GM20000 (cell line): ENCODE data around the gene NSMF.

ENCODE experiments used
- DNase-seq: peaks from one replicate; pipeline ENCODE4 v3.0.0; 2012; ENCODE audit warnings: low spot score
- CTCF ChIP-seq: IDR thresholded peaks from 2 replicates; pipeline ENCODE4 v1.5.1; 2012; ENCODE audit warnings: mild to moderate bottlenecking, control low read depth; ENCODE audit errors: extremely low read depth, missing control alignments

The NSMF gene

GRCh38 chr9:137458194-137459151, 661 bp downstream of the NSMF start:
- no peak for TF ChIP-seq CTCF
- DNase-seq: no peak

DNA sequence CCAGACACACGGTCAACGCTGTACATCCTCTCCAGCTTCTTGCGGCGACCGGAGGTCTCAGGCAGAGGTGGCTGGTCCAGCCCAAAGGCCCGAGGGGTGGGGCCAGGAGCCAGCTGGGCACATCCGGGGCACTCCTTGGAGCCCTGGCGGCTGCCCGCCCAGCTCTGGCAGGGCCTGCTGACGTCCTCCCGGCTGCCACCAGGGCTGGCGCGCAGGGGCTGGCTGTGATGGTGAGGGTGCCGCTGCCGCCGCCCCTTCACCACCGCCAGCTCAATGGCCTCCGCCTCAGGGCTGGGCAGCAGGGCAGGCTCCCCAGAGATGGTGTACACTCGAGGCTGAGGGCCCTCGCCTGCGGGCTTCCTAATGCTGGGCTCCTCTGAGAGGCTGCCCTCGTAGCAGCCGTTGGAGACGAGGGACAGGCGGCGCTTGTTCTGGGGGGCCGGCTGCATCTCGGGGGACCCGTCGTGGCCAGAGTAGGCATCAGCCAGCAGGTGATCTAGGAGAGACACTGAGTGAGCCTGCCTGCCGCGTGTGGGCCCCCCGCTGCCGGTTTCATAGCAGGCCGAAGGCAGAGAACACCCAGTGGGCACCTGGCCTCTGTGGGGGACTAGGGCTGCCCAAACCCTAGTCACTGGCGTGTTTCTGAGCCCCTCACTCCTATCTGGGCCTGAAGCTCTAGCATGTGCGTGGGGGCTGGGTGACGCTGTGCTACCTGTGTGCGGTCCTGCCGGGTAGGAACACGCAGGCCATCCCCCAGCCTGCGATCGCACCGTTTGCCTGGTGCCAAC, 1.5 kb downstream of the NSMF start:
- no peak for DNase-seq
- no peak for TF ChIP-seq CTCF

GRCh38 chr9:137456864-137457405, 2.2 kb downstream of the NSMF start:
- DNase-seq: no peak
- no peak for TF ChIP-seq CTCF

- no peak for TF ChIP-seq CTCF
- DNase-seq: no peak
These were observed 2.9 kb downstream of the NSMF start for GRCh38 chr9:137456061-137456863.

DNA sequence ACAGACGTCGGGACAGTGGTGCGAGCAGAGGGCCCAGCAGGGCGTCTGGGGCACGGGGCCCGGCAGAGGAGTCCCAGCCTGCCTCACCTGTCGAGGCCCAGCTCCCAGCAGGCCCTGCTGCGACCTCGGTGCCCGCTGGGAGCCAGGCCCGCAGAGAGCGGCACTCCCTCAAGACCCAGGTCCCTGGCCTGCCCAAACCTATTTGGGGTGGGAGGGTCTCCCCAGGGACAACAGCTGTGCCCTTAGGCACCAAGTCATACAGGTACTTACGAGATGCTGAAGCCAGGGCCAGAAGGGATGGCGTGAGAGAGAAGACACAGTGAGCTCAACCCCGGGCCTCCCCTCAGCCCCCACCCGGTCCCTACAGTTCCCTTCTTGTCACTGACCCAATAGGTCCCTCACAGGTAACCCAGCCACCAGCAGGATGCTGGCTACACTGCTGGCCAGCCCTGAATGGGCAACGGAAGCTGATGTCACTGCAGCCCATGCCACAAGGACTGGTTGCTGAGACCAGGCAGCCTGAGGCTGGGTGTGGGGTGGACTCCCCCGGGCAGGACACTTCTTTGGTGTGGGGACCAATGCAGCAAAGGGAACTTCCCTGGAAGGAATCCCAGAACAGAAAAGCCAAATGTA, 3.7 kb downstream of the NSMF start:
- no peak for TF ChIP-seq CTCF
- DNase-seq: no peak

GRCh38 chr9:137454597-137455358, 4.4 kb downstream of the NSMF start:
- no peak for DNase-seq
- no peak for TF ChIP-seq CTCF
